CD1c-positive myeloid dendritic cell (primary cell): ENCODE results near the gene NCR1.
"Not testable (repeated sequence)": the region's sequence is repeated elsewhere in the genome, so short reads cannot be mapped to it uniquely, and the experiment has no call there.

ENCODE experiments used
- DNase-seq: peaks from one replicate; pipeline ENCODE4 v3.0.0-alpha.2; 2016; ENCODE audit errors: extremely low spot score

NCR1 gene

DNA sequence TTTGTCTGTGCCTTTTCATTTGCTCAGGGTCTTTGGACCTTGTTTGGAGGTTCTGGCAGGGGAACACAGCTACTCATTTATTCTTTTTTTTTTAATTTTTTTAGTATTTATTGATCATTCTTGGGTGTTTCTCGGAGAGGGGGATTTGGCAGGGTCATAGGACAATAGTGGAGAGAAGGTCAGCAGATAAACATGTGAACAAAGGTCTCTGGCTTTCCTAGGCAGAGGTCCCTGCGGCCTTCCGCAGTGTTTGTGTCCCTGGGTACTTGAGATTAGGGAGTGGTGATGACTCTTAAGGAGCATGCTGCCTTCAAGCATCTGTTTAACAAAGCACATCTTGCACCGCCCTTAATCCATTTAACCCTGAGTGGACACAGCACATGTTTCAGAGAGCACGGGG is 2.0 kb downstream of the NCR1 start:
- not testable (repeated sequence) for DNase-seq

DNA sequence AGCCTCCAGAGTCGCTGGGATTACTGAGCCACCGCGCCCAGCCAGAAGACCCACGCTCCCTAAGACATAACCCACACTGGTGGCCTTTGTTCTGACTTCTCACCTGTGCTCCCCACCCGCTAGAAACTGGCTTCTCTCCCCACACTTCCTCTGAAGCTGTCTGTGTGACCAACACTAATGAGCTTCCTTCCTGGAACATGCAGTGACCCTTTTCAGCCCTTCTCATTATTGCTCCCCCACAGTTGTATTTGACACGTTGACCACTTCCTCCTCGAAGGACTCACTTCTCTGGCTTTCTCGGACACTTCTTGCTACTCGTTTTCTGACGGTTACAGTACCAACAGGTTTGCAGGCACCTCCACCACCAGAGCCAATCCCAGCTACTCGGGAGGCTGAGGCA is 10.9 kb downstream of the NCR1 start:
- DNase-seq = peak; percentile 68

DNA sequence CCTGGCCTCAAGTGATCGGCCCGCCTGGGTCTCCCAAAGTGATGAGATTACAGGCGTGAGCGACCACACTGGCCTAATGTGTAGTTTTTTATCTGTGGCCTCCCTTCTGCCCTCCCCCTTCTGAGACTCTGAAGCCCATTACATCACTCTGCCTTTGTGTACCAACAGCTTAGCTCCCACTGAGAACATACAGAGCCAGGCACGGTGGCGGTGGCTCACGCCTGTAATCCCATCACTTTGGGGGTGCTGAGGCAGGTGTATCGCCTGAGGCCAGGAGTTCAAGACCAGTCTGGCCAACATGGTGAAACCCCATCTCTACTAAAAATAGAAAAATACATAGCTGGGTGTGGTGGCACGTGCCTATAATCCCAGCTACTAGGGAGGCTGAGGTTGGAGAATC is 12.6 kb downstream of the NCR1 start:
- no peak for DNase-seq

DNA sequence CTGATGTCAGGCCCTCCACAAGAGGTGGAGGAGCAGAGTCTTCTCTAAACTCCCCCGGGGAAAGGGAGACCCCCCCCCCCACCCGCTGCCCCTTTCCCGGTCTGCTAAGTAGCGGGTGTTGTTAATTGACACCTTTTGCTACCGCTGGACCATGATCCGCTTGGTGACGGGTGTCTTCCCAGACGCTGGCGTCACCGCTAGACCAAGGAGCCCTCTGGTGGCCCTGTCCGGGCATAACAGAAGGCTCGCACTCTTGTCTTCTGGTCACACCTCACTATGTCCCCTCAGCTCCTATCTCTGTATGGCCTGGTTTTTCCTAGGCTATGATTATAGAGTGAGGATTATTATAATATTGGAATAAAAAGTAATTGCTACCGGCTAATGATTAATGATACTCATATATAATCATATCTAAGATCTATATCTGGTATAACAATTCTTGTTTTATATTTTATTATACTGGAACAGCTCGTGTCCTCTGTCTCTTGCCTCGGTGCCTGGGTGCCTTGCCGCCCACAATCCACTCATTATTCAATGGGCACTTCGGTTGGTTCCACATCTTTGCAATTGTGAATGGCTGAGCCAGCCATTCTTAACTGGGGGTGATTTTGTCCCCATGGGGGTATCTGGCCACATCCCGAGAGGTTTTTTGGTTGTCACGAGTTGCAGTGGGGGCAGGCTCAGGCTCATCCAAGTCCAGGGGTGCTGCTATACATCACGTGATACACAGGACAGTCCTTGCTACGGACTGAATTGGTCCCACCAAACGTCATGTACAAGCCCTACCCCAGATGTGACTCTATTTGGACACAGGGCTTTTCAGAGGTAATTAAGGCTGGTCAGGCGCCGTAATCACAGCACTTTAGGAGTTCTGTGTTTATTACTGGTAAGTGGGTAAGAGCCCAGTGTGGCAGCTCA is 14.0 kb downstream of the NCR1 start:
- peak; percentile 16 for DNase-seq

DNA sequence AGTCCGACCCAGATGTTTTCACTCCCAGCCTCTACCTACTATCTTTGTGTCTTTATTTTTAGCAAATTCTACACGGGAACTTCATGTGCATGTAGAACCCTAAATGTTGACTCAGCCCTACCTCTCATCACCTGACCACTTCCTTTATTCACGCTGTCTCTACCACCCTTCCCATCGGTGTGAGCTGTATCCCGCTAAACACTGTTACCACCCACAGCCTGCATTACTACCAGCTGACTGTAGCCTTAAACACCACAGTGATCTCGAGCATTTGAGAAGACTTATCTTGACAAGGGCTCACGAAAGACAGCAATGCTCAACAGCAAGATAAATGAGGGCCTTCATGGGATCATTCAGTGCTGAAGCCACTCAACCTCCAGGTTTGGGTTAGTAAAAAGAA is 15.1 kb downstream of the NCR1 start:
- peak; percentile 11 for DNase-seq

DNA sequence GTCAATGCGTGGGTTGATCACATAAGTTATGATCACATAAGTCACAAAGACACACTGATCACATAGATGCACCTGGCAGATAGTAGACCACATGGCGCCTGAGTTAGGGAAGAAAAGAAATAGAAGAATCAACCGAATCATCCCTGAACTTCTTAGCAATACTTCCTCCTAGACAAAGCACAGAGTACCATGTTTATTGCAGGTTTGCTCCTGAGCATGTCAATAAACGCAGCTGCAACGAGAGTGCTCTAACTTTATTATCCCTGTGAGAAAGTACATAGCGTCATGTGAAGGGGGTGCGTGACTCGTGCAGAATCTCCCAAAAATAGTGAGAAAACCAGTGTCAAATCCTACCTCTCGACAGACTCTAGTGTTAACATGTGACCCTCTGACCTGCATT is 17.3 kb downstream of the NCR1 start:
- no peak for DNase-seq

DNA sequence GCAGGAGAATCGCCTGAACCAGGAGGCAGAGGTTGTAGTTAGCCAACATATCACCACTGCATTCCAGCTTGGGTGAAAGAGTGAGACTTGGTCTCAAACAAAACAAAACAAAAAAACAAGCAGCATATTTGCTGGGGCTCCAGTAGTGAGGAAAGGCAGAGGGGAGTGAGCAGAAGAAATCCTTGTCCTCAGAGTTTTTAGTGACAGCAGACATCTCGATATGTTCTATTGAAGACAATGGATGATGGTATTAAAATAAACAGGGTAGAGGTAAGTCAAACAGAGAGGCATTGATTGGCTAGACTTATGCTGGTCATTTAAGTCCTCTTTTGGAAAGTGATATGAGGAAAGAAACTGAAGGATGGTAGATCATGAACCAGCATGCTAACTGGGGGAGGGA is 22.4 kb downstream of the NCR1 start:
- DNase-seq = no peak

DNA sequence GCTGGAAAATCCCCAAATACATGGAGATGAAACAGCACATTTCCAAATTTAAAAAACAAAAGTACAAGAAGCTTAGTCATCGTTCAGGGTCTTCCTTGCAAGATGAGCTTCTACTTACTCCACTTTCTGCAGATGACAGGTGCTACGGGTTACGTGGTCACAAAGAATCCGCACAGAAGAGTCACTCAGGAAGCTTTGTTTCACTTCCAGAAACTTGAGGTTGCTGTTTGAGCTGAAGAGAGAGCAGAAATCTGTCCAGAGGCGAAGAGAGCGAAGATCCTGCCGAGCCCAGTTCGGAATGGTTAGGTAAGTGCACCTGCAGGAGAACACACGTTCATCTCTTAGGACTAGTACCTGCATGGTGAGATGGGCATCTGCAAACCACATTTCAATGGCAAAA is 32.0 kb downstream of the NCR1 start:
- DNase-seq = peak; percentile 20

DNA sequence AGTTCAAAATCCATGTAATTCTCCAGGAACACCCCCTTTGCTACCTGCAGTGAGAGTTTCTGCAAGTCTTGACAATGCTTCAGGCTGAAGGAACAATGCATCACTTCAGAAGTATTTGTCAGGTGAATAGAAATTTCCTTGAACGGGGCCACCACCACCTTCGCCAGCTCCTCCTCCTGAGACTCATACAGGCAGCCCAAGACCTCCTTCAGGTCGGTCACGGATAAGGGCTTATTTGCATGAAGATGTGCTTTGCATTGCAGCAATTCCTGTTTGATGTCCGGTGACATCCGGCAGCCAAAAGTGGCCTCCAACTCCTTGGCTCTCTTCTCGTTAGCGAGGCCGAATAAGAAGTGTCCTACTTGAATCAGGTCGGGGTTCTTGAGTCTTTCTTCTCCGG is 33.0 kb downstream of the NCR1 start:
- DNase-seq = no peak

DNA sequence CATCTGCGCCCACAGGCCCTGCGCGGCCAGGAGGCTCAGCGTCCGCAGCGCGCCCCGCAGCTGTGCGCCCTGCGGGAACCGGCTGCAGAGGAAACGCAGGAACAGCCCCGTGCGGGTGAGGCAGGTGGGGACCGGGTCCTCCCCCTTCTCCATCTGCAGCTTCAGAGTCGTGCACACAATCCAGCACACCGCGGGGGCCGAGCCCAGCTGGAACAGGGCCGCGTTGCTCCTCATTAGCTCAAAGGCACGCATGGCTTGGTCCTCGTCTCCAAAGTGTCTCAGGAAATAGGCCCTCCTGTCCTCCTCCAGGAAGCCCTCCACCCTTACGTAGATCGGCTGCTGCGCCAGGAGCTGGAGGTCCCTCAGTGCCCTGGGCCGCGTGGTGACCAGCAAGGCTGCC is 33.6 kb downstream of the NCR1 start:
- DNase-seq = not testable (repeated sequence)

DNA sequence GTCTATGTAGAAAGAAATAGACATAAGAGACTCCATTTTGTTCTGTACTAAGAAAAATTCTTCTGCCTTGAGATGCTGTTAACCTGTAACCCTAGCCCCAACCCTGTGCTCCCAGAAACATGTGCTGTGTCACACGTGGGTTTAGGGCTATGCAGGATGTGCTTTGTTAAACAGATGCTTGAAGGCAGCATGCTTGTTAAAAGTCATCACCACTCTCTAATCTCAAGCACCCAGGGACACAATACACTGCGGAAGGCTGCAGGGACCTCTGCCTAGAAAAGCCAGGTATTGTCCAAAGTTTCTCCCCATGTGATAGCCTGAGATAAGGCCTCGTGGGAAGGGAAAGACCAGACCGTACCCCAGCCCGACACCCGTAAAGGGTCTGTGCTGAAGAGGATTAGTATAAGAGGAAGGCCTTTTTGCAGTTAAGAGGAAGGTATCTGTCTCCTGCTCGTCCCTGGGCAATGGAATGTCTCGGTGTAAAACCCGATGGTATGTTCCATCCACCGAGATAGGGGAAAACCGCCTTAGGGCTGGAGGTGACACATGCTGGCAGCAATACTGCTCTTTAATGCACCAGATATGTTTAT is 37.9 kb downstream of the NCR1 start:
- DNase-seq = not testable (repeated sequence)

DNA sequence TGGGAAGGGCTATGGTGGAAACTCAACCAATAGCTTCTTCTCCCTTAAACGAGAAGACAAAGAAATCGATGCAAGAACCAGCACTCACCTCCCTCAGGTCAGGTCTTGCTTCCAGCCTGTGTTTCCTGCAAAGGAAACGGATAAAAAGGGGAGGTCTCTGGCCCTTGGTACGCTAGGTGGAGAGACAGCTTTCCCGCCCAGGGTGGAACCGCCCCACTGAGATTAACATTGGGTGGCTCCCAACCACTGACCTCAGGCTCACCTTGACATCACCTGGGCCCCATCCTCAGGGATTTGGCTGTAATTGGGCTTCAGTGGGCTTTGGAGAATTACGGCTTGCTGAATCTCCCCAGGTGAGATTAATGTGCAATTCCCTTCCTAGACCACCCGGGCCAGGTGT is 41.4 kb downstream of the NCR1 start, which contains the start of gene NLRP7:
NLRP7 (minus strand) TSS at position 150 of the 400 bp plus-strand sequence.
- DNase-seq = no peak

DNA sequence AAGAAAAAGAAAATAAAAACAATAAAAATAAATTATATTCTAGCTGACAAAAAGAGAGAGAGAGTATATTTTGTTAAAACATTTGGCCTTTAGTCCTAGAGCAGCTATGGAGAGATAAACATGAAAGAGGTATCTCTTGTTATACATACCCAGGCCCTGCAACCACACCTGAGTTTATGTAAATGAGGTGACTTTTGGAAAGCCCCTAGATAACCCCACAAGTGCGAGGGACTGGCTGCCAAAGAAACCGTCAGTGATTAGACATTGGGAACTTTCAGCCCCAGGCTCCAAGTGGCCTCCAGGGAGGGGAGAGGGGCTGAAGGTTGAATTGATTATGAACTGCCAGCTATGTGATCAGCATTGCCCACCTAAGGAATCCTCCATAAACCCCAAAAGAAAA is 43.5 kb downstream of the NCR1 start:
- DNase-seq = no peak

DNA sequence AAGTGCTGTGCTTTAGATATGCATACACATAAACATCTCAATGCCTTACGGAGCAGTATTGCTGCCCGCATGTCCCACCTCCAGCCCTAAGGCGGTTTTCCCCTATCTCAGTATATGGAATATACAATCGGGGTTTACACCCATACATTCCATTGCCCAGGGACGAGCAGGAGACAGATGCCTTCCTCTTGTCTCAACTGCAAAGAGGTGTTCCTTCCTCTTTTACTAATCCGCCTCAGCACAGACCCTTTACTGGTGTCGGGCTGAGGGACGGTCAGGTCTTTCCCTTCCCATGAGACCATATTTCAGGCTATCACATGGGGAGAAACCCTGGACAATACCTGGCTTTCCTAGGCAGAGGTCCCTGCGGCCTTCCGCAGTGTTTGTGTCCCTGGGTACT is 44.6 kb downstream of the NCR1 start:
- DNase-seq = peak; percentile 5

DNA sequence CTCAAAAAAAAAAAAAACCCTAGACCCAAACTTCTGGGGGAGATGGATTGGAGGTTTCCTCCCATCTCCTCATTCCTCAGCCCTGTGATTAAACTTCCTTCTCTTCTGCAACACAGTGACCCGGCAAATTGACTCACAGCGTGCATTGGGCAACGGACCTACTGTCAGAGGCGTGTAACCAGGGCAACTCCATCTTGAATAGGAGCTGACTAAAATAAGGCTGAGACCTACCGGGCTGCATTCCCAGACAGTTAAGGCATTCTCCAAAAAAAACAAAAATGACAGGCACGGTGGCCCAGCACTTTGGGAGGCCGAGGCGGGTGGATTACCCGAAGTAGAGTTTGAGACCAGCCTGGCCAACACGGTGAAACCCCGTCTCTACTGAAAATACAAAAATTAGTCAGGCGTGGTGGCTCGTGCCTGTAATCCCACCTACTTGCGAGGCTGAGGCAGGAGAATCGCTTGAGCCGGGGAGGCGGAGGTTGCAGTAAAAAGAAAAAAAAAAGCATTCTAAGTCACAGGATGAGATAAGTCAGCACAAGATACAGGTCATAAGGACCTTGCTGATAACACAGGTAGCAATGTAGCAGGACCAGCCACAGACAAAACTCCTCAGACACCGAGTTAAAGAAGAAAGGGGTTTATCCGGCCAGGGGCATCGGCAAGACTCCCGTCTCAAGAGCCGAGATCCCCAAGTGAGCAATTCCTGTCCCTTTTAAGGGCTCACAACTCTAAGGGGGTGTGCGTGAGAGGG is 46.8 kb downstream of the NCR1 start:
- peak; percentile 92 for DNase-seq

DNA sequence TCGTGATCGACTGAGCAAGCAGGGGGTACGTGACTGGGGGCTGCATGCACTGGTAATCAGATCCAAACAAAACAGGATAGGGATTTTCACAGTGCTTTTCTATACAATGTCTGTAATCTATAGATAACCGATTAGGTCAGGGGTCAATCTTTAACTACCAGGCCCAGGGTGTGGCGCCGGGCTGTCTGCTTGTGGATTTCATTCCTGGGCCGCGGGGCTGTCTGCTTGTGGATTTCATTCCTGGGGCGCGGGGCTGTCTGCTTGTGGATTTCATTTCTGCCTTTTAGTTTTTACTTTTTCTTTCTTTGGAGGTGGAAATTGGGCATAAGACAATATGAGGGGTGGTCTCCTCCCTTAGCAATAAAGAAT is 47.4 kb downstream of the NCR1 start:
- DNase-seq = not testable (repeated sequence)

DNA sequence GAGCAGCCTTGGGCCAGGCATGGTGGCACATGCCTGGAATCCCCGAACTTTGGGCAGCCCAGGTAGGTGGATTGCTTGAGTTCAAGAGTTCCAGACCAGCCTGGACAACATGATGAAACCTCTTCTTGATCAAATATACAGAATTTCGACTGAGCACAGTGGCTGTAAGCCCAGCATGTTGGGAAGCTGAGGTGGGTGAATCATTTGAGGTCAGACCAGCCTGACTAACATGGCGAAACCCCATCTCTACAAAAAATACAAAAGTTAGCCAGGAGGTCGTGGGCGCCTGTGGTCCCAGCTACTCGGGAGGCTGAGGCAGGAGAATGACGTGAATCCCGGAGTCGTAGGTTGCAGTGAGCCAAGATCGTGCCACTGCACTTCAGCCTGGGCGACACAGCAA is 49.4 kb downstream of the NCR1 start:
- no peak for DNase-seq

DNA sequence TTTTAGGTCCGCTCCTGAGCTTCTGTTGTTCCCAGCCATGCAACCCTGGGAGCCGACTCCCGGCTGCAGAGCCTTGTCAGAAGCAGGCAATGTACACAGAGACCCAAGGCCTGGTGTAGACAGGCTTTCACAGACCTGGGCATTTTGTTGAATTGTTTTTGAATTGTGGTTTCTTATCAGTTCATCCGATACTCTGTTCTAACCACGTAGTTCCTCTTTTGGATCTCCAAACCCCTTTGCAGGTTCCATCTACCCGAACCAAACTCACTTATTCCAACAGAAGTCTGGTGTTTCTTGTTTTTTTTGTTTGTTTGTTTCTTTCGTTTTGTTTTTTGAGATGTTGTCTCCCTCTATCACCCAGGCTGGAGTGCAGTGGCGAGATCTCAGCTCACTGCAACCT is 53.9 kb downstream of the NCR1 start:
- peak; percentile 37 for DNase-seq
